ENCODE data around the gene PTPRB. TPM values are rescaled to one million over a fixed set of nuclear protein-coding genes. Genes with fewer than 3 reads are reported as not detected.
"Not testable (repeated sequence)": the region's sequence is repeated elsewhere in the genome, so short reads cannot be mapped to it uniquely, and the experiment has no call there.

PTPRB gene
- total RNA-seq, 1 donor from 2014 or later: 14.6 TPM

DNA sequence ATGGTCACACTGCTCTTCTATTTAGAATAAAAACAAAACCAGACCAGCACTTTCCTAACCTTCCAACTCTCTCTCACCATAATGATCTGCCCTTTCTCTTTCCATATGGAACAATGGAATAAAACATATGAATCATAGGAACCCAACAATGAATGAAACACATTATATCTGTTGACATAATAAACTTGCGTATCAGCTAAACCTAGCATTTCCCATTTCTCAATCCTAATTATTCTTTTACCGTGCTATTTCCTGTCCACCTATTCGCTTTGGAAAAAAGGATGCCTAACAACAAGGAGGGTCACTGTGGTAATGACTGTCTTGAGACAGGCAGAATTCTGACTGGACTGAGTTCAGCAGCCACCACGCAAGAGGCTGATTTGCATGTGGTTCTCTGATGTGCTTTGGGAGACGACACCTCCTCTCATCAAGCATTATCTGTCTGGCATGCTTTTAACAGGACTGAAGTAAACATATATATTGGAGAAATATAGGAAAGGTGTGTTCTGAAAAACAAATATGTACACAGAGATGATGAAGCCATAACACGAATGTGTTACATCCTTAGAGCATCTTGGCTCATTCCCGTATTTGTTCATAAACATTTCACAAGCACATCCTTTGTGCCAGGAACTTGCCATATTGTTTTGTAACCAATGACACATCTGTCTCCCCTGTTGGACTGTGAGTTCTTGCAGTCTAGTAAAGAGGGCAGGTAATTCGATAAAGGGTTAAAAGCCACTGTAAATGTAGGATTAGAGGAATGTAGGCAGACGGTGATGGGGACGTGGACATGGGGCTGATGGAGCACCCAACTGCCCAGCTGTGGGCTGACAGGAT, 87.7 kb downstream of the PTPRB start:
- no peak for ATAC-seq
- no peak for DNase-seq (ENCODE audit: low spot score)

DNA sequence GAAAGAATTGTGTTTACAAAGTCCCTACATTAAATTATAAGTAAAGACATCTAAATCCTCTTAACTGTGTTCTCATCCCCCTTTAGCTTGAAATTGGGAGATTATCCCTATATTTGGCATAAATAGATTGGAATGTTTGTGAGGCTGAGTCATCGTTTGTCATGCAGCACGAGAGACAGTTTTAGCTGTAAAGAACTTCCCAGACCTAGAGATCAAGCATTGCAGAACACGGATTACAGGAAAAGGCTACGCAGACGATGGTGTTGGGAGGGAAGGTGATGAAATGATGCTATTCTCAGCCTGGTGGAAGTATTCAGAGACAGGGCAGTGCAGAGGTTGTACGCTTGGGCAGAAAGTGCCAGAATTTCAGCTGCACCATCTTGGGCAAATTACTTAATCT, 93.8 kb downstream of the PTPRB start:
- DNase-seq (ENCODE audit: low spot score): no peak
- no peak for ATAC-seq

DNA sequence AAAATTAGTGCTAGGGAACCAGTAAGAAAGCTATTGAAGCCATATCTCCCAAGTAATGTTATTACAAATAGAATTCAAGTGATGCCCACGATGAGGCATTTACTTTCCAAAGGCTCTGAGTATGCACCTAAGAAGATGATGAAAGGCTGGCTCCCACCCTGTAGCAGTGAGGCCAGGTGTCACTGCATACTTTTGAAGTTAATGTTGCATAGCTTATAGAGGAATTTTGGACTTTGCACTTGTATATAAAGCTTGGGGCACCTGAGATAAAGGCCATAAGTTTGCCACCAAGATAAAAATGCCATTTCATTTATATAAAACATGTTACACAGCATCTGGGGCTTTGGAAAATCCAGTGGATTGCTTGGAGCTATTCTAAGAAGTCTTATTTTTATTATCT, 96.2 kb downstream of the PTPRB start:
- DNase-seq (ENCODE audit: low spot score): no peak
- no peak for ATAC-seq

DNA sequence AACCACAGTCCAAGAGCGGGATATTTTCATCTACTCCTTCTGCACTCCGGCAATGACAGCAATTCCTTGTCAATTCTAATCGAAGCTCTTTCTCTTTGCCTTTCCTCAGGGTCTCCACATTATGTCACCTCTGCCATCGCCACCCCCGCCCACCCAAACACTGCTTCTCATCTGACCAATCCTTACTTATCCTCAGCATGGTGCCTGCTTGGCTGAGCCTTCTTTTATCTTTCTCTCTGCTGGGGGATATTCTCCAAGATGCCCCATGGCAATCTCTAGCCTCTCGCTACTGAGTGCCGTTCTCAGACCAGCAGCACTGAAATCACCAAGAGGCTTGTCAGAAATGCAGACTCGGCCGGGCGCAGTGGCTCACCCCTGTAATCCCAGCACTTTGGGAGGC, 100.6 kb downstream of the PTPRB start:
- ATAC-seq (no peak), DNase-seq (ENCODE audit: low spot score) (no peak)

DNA sequence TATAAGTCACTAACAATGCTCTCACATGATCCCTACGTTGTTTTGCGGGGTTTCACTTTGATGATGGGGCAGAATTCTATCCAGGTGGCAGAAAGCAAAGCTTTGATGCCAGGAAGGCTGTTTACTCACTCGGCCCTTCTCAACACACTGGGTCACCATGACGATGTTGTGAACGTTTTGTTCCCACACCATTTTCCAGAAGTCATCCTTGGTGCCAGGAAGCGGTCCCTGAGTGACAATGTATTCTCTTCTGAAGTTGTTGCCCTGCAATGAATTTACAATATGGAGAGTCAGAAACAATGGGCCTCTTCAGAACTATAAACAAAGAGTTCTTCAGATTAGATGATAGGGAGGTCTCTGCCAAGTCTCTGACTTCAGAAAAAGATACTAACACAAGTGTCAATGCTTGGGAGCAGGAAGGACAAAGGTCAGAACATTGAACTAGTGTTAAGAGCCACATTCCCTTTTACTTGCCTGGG, 101.3 kb downstream of the PTPRB start:
- DNase-seq (ENCODE audit: low spot score): no peak
- ATAC-seq: peak; percentile 45

DNA sequence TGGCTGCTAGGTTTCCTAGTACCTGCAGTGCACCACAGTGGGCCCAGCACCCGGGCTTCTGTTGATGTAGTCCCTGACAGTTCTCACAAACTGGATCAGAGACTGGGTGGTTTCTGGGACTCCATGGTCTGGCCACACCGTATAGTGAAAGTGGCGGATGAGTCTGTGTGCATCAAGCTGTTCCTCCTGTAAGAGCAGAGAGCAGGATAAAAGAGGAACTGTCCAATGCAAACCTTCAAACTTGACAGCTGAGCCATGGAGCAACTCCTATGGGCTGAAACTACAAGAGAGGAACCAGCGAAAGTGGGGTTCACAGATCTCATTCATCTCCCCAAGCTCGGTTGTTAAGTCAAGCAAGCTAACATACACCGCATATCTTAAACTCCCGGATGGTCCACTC, 102.8 kb downstream of the PTPRB start:
- DNase-seq (ENCODE audit: low spot score): no peak
- no peak for ATAC-seq

DNA sequence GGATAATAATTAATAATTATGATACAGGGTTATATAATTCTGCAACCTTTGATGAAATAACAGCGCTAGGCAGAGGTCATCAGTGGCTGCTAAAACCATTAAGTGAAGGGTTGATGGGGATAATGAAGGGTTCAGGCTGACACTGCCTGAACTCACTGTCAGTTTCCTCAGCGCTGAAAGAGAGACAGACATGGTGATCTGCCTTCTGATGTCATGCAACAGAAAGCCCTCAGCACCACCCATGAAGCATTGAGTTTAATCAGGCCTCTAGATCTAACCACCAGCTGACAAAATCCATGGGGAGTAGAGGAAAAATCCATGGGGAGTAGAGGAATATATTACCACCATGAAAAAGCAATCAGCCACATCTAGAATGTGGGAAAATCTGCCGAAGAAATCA, 107.6 kb downstream of the PTPRB start:
- DNase-seq (ENCODE audit: low spot score): no peak
- no peak for ATAC-seq

DNA sequence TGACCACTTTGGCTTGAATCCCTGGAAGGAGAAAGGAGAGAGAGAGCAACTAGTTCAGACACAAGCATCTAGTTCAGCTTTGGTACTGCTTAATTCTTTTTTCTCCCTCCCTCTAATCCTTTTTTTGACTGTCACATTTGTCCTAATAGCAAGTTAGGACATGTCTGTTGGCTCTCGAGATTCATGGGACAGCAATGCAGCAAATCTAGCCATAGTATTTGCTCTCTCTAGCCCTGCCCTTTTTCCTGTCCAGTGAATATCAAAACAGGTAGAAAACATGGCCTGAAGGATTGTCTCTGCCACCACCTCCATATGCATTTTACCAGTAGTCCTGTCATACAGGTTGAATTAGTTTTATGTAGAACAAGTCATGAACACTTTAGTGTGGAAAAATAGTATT, 116.4 kb downstream of the PTPRB start:
- DNase-seq (ENCODE audit: low spot score) (no peak), ATAC-seq (no peak)

DNA sequence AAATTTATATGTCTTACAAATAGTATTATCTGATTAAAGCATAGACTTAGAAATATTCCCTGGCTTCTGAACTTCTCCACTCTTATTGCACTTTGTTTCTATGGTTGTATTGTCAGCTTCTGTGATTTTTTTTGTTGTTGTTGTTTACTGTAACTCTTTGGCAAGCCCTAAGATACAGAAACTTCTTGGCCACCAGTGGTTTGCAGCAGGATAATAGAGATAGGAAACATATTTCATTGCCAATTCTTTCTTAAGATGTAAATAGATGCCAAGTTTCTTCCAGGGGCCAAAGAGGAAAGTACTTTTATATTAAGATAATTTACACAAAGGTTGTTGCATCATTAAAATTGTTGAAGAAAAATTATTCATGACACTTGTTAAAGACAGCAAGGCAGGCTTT, 123.8 kb downstream of the PTPRB start:
- DNase-seq (ENCODE audit: low spot score) (no peak), ATAC-seq (no peak)

DNA sequence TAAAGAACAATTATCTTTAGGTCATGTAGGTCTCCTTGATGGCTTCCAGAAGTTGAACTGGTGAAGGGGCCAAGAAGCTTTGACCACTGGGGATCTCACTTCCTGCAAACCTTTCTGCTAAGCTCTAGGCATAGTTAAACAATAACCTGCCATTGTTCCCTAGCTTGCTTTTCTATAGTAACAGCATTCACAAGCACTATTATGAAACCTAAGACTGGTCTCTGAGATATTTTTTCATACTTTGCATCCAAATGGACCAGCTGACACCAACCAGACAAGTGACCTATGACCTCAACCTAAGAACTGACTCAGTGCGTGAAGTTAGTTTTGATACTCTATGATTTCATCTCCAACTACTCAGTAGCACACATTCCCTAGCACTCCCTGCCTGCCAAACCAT, 129.1 kb downstream of the PTPRB start:
- ATAC-seq: no peak
- no peak for DNase-seq (ENCODE audit: low spot score)

DNA sequence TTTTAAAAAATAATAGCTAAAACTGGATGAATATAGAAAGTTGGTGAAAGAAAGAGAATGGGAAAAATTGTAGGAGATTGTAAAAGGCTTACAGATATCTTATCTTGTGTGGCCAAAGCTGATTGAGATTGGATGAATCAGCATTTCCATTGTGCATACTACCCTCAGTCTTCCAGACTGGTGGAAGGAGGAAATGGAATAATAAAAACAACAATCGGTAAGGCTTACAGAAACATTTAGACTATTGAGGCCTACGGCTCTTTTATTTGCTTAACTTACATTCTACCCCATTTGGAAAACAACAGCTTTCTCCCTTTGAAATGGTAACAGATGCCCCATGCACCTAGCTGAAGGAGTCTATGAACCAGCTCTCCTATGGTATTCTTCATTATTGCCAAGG, 129.8 kb downstream of the PTPRB start:
- no peak for ATAC-seq
- DNase-seq (ENCODE audit: low spot score): no peak

DNA sequence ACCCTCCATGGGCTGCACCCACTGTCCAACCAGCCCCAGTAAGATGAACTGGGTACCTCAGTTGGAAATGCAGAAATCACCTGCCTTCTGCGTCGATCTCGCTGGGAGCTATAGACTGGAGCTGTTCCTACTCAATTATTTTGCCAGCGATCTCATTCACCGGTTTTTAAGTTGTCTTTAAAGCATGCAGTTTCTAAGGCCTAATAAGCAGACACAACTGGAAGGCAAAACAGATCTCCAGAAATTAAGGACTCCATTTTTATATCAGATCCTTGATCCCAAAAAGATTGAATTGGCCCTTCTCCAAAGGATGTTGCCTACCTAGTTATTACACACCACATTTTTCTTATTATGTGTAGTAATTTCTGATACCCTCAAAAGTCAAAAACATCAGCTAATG, 139.7 kb downstream of the PTPRB start:
- ATAC-seq: no peak
- DNase-seq (ENCODE audit: low spot score): no peak

DNA sequence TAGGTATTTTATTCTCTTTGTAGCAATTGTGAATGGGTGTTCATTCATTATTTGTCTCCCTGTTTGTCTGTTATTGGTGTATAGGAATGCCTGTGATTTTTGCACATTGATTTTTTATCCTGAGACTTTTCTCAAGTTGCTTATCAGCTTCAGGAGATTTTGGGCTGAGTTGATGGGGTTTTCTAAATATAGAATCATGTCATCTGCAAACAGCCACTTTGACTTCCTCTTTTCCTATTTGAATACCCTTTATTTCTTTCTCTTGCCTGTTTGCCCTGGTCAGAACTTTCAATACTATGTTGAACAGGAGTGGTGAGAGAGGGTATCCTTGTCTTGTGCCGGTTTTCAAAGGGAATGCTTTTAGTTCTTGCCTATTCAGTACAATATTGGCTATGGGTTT, 144.3 kb downstream of the PTPRB start:
- not testable (repeated sequence) for DNase-seq (ENCODE audit: low spot score); ATAC-seq

DNA sequence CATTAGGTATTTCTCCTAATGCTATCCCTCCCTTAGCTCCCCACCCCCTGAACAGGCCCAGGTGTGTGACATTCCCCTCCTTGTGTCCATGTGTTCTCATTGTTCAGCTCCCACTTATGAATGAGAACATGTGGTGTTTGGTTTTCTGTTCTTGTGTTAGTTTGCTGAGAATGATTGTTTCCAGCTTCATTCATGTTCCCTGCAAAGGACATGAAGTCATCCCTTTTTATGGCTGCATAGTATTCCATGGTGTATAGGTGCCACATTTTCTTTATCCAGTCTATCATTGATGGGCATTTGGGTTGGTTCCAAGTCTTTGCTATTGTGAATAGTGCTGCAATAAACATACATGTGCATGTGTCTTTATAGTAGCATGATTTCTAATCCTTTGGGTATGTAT, 146.3 kb downstream of the PTPRB start:
- not testable (repeated sequence) for ATAC-seq; DNase-seq (ENCODE audit: low spot score)

DNA sequence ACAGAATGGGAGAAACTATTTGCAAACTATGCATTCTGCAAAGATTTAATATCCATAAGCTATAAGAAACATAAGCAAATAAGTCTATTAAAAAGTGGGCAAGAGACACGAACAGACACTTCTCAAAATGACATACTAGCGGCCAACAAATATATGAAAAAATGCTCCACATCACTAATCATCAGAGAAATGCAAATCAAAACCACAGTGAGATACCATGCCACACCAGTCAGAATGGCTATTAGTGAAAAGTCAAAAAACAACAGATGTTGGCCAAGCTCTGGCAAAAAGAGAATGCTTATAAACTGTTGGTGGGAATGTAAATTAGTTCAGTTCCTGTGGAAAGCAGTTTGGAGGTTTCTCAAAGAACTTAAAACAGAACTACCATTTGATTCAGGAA, 149.8 kb downstream of the PTPRB start:
- DNase-seq (ENCODE audit: low spot score) (no peak), ATAC-seq (no peak)

DNA sequence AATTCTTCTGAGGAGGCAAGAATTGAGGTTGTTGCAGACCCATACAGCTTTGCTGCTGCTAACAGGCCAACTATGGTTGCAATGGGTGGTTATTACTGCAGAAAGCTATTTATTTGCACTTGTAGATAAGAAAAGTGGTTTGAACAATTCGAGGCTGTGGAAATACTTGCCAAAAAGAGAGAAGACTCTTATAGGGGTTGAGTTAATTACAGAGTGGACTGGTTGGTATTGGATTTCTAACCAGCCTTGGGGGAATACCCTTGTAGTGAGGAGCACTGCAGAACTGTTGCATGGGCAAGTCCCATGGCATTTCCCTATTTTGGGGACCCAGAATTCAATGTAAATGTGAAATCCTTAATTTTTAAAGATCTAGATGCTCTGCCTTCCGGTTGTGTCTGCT, 150.6 kb downstream of the PTPRB start:
- no peak for ATAC-seq
- DNase-seq (ENCODE audit: low spot score): no peak

DNA sequence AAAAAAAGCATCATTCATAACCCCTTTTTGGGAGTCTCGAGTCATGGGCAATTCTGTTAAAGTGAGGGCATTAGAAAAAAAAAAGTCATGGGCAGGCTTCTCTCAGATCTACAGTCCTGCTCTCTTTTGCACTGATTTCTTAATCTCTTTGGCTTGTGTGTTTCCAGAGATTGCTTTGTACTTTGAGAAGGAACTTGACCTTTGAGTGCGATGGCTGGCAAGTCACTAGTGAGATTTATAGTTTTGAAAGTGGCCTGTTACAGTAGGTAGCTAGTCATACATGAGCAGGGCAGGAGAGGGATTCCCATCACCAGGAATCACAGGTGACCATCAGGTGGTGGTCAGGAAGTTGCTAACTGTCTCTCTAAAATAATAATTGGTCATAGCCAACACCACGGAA, 151.5 kb downstream of the PTPRB start:
- no peak for ATAC-seq
- no peak for DNase-seq (ENCODE audit: low spot score)

DNA sequence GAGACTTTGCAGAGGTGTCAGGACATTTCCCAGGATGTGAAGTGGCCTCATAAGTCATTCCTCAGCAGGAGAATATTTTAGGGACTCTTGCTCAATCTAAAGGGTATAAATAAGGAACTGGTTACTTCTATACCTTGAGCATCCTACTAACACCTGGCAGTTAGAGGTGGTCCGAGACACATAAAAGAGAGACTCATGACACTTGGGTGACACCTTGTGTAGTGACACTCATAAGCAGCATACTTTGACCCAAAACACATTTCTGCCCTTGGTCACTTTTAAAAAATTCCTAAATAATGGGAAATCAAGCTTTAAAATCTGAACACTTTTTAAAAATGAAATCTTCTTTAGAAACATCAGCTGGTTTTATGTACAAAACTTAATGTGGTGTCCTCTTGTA, 152.8 kb downstream of the PTPRB start:
- ATAC-seq: no peak
- no peak for DNase-seq (ENCODE audit: low spot score)

DNA sequence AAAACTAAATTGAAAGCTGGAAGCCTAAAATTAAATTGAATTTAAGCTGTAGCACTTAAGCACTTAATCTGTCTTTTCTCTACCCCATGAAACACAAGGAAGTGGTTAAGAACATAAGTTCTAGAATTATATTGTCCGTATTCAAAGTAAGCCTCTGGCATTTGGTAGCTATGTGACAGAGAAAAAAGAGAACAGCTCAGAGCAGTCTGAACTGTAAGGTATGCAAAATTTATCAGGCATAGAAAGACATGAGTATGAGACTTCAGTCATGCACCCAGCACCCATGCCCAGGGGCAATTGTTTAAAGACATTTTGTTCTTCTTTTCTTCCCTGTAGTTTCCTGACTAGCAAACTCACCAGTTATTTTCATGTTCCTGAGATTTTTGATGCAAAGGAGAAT, 154.5 kb downstream of the PTPRB start:
- no peak for ATAC-seq
- no peak for DNase-seq (ENCODE audit: low spot score)

DNA sequence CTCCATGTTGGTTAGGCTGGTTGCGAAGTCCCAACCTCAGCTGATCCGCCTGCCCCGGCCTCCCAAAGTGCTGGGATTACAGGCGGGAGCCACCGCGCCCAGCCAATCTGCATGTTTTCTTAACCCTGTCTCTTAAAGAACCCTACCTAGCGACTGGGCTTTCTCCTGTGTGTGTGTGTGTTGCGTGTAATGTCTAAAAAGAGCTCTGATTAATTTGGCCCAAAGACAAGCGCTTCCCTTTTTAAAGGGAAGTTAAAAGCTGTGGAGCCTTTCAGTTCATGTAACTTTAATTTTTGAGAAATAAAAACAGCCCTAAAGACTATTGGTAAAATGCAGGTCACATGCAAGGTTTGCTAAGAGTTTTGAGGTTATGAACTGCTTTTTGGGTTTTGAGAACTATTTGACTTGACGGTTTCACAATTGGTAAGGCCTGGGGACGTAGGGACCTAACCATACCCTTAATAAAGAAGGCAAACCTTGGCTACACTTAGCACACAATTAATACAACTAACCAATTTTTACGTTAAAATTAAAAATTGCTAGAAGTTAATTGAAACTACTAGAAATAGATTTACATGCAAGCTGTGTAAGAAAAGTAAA, 167.9 kb downstream of the PTPRB start:
- DNase-seq (ENCODE audit: low spot score): no peak

DNA sequence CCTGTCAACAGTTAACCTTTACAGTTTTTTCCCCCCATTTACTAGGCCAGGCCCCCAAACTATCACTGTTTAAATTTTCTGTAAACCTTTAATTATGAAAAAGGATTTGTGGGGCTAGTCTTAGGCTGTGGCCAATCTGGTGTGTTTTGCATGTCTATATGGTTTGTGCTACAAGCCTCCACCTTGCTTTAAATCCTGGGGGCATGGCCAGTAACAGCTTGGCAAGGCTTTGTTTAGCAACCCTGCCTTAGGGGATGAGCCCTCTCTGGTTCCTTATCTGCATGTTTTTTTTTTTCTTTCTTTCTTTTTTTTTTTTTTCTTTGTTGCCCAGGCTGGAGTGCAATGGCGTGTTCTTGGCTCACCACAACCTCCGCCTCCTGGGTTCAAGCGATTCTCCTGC, 168.5 kb downstream of the PTPRB start:
- ATAC-seq (no peak), DNase-seq (ENCODE audit: low spot score) (no peak)

More for the DNA sequence above, 167.9 kb downstream of the PTPRB start:
- no peak for ATAC-seq

DNA sequence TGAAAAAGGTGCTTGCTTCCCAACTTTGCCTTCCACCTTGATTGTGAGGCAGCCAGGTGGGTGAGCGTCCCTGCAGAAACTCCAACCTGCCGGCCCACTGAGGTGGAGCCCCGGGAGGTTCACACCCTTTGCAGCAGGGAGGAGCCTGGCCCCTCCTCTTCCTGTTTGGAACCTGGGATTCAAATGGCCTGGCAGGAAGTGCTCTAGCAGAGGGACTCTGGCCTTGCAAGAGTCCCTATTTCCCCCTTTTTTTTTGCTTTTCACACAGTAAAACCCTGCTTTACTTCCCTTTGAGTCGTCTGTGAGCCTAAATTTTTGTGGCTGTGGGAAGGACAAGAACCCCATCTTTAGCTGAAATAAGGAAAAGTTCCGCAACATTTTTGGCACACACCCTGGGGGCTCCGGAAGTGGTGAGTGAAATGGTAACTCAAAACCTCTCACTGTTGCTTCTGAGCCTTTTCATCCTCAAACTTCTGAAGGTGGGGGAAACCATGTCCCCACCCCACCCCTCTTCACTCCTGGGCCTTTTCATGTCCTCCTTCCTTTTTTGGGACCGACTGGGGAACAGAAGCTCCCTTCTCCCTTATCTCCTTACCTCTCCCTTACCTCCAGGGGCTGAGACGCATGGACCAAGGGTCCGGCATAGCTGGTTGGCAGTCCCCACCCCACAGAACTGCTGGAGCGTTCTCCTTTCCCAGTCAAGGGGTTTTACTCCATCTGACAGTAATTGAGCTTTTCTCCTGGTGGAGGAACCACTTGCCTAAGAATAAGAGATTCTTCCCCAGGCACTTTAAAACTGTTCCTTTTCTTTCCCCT, 169.1 kb downstream of the PTPRB start:
- no peak for DNase-seq (ENCODE audit: low spot score)
- ATAC-seq: no peak
